LNCAP (cell line): ENCODE data around the gene ZNF197.

Experiments
- CTCF ChIP-seq: fragments of 450-650 bp; IDR thresholded peaks from 2 replicates; pipeline ENCODE4 v1.5.1; 2017; ENCODE audit warnings: mild to moderate bottlenecking

The ZNF197 gene

GRCh38 chr3:44624749-44625480 is at the start of gene ZNF197:
TSS of gene ZNF197 (plus strand) at chr3:44625036. CDS start at chr3:44629155, 4,119 bp downstream.
- no peak for TF ChIP-seq CTCF

- no peak for TF ChIP-seq CTCF
Observed at GRCh38 chr3:44576613-44577012, 48.2 kb upstream of the ZNF197 start.

GRCh38 chr3:44584646-44585501 is 40.0 kb upstream of the ZNF197 start, which contains the start of gene ZNF660:
TSS of gene ZNF660 (plus strand) at chr3:44584964. CDS start at chr3:44594194, 9,230 bp downstream.
- TF ChIP-seq CTCF, result no peak

- TF ChIP-seq CTCF, result no peak
Observed at GRCh38 chr3:44596621-44597020, 28.2 kb upstream of the ZNF197 start.

- TF ChIP-seq CTCF, result no peak
Observed at GRCh38 chr3:44601749-44602148, 23.1 kb upstream of the ZNF197 start.

GRCh38 chr3:44612678-44613077 is 12.2 kb upstream of the ZNF197 start:
- TF ChIP-seq CTCF, result no peak

- TF ChIP-seq CTCF, result no peak
Observed at GRCh38 chr3:44628716-44629115, 3.9 kb downstream of the ZNF197 start.
